ENCODE results near the gene GATAD2A.

GATAD2A gene

DNA sequence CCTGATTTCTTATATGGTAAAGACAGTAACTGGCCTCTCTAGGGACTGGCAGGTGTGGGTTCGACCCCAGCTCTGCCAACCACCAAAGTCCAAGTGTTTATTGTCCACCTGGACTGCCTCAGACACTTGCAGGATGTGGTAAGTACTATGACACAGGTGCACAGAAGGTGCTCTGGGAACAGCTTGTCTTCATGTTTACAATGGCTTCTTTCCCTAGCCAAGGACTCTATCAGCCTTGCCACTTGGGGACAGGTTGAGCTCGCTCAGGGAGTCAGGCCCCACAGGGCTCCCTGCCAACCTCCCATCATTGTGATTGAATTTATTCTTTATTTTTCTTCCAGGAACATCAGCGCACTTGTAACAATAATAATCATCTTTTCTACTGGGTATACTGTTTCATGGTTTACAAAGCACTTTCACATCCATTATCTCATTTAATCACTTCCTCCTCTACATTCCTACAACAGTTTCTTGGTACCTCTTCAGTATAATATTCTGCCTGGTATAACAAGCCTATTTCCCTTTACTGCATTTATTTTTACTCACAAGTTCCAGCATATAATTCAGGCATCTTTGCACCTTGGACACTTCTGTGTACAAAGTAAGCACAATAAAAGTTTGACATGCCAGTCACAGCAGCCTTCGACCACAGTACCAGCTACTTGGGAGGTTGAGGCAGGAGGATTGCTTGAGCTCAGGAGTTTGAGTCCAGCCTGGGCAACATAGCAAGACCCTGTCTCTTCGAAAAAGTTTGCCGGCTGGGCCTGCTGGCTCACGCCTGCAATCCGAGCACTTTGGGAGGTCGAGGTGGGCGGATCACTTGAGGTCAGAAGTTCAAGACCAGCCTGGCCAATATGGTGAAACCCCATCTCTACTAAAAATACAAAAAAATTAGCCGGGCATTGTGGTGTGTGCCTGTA, 24.2 kb upstream of the GATAD2A start:
- TF ChIP-seq ZNF274 (IDR thresholded peaks at IDR 0.05; ENCODE audit: low read depth, low read length) (no peak), SUZ12 (IDR thresholded peaks at IDR 0.05; ENCODE audit: extremely low read depth, insufficient read depth, insufficient read length) (no peak), YY1 (IDR thresholded peaks at IDR 0.05; ENCODE audit: insufficient read depth, insufficient read length) (no peak)
- Histone ChIP-seq H3K27me3 (ENCODE audit: insufficient read depth, insufficient read length) (no peaks in the 10 kb centered on the region), H3K9ac (ENCODE audit: insufficient read length, low read depth) (no peak overlapping the region), H3K36me3 (ENCODE audit: insufficient read depth, insufficient read length, low read length) (no peaks in the 10 kb centered on the region), H3K4me1 (ENCODE audit: insufficient read depth, insufficient read length) (no peaks in the 10 kb centered on the region), H3K4me3 (ENCODE audit: insufficient read length, low read depth) (no peak overlapping the region), H3K9me3 (ENCODE audit: insufficient read depth, low read length) (peaks cover 11% of the 10 kb centered on the region; the same call in 1 of the 2 replicates)
- DNase-seq (ENCODE audit: low read depth, low spot score) = no peak

- Histone ChIP-seq H3K9me3 (ENCODE audit: insufficient read depth, low read length) (peaks cover 11% of the 10 kb centered on the region; the same call in 1 of the 2 replicates), H3K36me3 (ENCODE audit: insufficient read depth, insufficient read length, low read length) (no peaks in the 10 kb centered on the region), H3K4me3 (ENCODE audit: insufficient read length, low read depth) (no peak overlapping the region), H3K4me1 (ENCODE audit: insufficient read depth, insufficient read length) (no peaks in the 10 kb centered on the region), H3K27me3 (ENCODE audit: insufficient read depth, insufficient read length) (no peaks in the 10 kb centered on the region), H3K9ac (ENCODE audit: insufficient read length, low read depth) (no peak overlapping the region)
- TF ChIP-seq SUZ12 (IDR thresholded peaks at IDR 0.05; ENCODE audit: extremely low read depth, insufficient read depth, insufficient read length) = no peak
- no peak for TF ChIP-seq ZNF274 (IDR thresholded peaks at IDR 0.05; ENCODE audit: low read depth, low read length)
- no peak for TF ChIP-seq YY1 (IDR thresholded peaks at IDR 0.05; ENCODE audit: insufficient read depth, insufficient read length)
- no peak for DNase-seq (ENCODE audit: low read depth, low spot score)
Measured at GRCh38 chr19:19382118-19382517, 23.4 kb upstream of the GATAD2A start.

GRCh38 chr19:19384486-19384885, 21.0 kb upstream of the GATAD2A start:
- no peak for TF ChIP-seq ZNF274 (IDR thresholded peaks at IDR 0.05; ENCODE audit: low read depth, low read length)
- TF ChIP-seq YY1 (IDR thresholded peaks at IDR 0.05; ENCODE audit: insufficient read depth, insufficient read length) = no peak
- no peak for TF ChIP-seq SUZ12 (IDR thresholded peaks at IDR 0.05; ENCODE audit: extremely low read depth, insufficient read depth, insufficient read length)
- Histone ChIP-seq H3K4me1 (ENCODE audit: insufficient read depth, insufficient read length) (peaks cover 4% of the 10 kb centered on the region), H3K9me3 (ENCODE audit: insufficient read depth, low read length) (peaks cover 11% of the 10 kb centered on the region; the same call in 1 of the 2 replicates), H3K36me3 (ENCODE audit: insufficient read depth, insufficient read length, low read length) (peaks cover 9% of the 10 kb centered on the region), H3K9ac (ENCODE audit: insufficient read length, low read depth) (peak overlapping the region; percentile 33), H3K27me3 (ENCODE audit: insufficient read depth, insufficient read length) (no peaks in the 10 kb centered on the region), H3K4me3 (ENCODE audit: insufficient read length, low read depth) (no peak overlapping the region)
- DNase-seq (ENCODE audit: low read depth, low spot score) = no peak

DNA sequence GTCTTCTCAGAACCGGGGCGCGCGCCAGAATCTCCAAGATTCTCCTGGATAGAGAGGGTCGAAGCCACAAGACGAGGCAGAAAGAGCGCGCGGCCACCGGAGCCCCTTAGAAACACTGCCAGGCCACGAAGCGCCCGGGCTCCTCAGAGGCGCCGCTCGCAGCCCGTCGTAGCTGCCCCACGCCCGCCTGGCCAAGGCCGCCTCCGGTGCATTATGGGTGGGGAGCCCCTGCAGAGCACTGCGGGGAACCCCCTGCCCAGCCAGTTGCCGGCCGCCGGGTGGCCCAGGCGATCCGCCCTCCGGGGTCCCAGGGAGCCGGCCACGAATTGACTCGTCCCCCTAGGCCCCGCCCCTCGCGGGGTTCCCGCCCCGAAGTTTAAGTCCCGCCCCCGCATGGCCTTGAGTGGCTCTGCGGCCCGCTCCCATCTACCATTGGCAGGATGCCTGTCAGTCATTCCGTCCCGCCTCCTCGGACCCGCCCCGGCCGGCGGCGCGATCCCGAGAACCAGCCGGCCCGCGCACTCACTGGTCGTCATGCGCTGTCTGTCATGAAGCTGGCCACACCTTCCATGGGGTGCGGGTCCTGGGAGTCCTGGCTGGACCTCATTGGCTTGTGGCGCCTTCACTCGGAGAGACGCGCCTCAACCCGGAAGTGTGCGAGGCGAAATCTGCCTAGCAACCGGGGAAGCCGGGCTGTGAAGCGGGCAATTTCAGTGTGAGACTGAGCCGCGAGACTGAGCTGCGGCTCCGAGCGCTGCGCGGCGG, 20.2 kb upstream of the GATAD2A start:
- TF ChIP-seq YY1 (IDR thresholded peaks at IDR 0.05; ENCODE audit: insufficient read depth, insufficient read length) = no peak
- no peak for TF ChIP-seq SUZ12 (IDR thresholded peaks at IDR 0.05; ENCODE audit: extremely low read depth, insufficient read depth, insufficient read length)
- no peak for TF ChIP-seq ZNF274 (IDR thresholded peaks at IDR 0.05; ENCODE audit: low read depth, low read length)
- peak; percentile 99 for DNase-seq (ENCODE audit: low read depth, low spot score)

DNA sequence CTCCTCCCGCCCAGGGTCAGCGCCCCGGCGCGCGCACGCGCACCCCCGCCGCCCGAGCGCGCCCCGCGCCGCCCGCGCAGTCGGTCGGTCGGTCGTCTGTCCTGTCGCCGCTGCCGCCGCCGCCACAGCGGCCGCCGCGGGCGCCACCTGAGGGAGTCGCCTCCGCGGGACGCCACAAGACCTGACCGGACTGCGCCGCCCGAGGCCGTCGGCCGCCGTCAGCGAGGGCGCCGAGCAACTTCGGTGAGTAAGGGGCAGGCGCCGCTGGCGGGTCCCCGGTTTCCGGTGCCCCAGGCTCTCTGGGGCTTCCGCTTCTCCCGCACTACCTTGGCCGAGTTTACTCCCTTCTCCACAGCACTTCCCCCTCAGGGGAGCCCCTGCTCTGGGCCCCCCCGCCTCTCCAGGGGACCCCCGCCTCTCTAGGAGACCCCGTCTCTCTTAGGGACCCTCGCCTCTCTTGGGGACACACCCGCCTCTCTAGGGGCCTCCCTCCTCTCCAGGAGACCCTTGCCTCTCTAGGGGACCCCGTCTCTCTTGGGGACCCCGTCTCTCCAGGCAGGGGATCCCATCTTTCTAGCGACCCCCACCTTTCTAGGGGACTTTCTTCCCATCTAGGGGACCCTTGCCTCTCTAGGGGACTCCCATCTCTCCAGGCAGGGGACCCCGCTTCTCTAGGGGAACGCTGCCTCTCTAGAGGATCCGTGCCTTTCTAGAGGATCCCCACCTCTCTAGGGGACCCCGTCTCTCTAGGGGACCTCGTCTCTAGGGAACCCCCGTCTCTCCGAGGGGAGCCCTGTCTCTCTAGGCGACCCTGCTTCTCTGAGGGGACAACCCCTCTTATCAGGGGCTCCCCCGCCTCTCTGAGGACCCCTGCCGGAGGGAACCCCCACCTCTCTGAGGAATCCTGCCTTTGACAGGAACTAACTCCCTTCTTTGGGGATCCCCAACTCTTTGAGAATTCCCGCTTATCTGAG, 19.3 kb upstream of the GATAD2A start:
- DNase-seq (ENCODE audit: low read depth, low spot score) = no peak
- Histone ChIP-seq H3K9me3 (ENCODE audit: insufficient read depth, low read length) (peaks cover 11% of the 10 kb centered on the region; the same call in 1 of the 2 replicates), H3K9ac (ENCODE audit: insufficient read length, low read depth) (peak overlapping the region; percentile 87)

More for the DNA sequence above, 20.2 kb upstream of the GATAD2A start:
- Histone ChIP-seq H3K9ac (ENCODE audit: insufficient read length, low read depth) (peak overlapping the region; percentile 87), H3K36me3 (ENCODE audit: insufficient read depth, insufficient read length, low read length) (peaks cover 12% of the 10 kb centered on the region), H3K9me3 (ENCODE audit: insufficient read depth, low read length) (peaks cover 11% of the 10 kb centered on the region; the same call in 1 of the 2 replicates), H3K4me3 (ENCODE audit: insufficient read length, low read depth) (peak overlapping the region; percentile 88), H3K4me1 (ENCODE audit: insufficient read depth, insufficient read length) (peaks cover 4% of the 10 kb centered on the region), H3K27me3 (ENCODE audit: insufficient read depth, insufficient read length) (no peaks in the 10 kb centered on the region)

DNA sequence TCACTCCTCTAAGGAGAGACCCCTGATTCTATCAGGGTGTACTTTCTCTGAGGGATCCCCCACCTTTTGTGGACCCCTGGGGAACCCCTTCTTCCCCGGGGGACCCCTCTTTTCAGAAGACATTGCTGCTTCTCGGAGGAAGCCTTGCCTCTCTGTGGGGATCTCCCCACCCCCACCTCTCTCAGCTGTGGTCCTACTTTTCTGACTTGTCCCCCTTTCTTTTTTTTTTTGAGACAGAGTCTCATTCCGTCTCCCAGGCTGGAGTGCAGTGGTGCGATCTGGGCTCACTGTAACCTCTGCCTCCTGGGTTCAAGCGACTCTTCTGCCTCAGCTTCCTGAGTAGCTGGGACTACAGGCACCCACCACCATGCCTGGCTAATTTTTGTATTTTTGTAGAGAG, 18.4 kb upstream of the GATAD2A start:
- Histone ChIP-seq H3K27me3 (ENCODE audit: insufficient read depth, insufficient read length) (no peaks in the 10 kb centered on the region), H3K9ac (ENCODE audit: insufficient read length, low read depth) (peak overlapping the region; percentile 87), H3K4me1 (ENCODE audit: insufficient read depth, insufficient read length) (peaks cover 7% of the 10 kb centered on the region), H3K4me3 (ENCODE audit: insufficient read length, low read depth) (peak overlapping the region; percentile 88), H3K9me3 (ENCODE audit: insufficient read depth, low read length) (peaks cover 11% of the 10 kb centered on the region; the same call in 1 of the 2 replicates), H3K36me3 (ENCODE audit: insufficient read depth, insufficient read length, low read length) (peaks cover 17% of the 10 kb centered on the region)
- DNase-seq (ENCODE audit: low read depth, low spot score) = no peak
- TF ChIP-seq YY1 (IDR thresholded peaks at IDR 0.05; ENCODE audit: insufficient read depth, insufficient read length) (no peak), ZNF274 (IDR thresholded peaks at IDR 0.05; ENCODE audit: low read depth, low read length) (no peak), SUZ12 (IDR thresholded peaks at IDR 0.05; ENCODE audit: extremely low read depth, insufficient read depth, insufficient read length) (no peak)

More for the DNA sequence above, 19.3 kb upstream of the GATAD2A start:
- H3K4me3 ChIP-seq (ENCODE audit: insufficient read length, low read depth) = peak overlapping the region; percentile 88
- H3K4me1 ChIP-seq (ENCODE audit: insufficient read depth, insufficient read length) = peaks cover 7% of the 10 kb centered on the region
- no peak for TF ChIP-seq SUZ12 (IDR thresholded peaks at IDR 0.05; ENCODE audit: extremely low read depth, insufficient read depth, insufficient read length)
- TF ChIP-seq ZNF274 (IDR thresholded peaks at IDR 0.05; ENCODE audit: low read depth, low read length) = no peak
- no peak for TF ChIP-seq YY1 (IDR thresholded peaks at IDR 0.05; ENCODE audit: insufficient read depth, insufficient read length)
- H3K36me3 ChIP-seq (ENCODE audit: insufficient read depth, insufficient read length, low read length) = peaks cover 17% of the 10 kb centered on the region
- no peaks in the 10 kb centered on the region for H3K27me3 ChIP-seq (ENCODE audit: insufficient read depth, insufficient read length)

Measured in NT2/D1 (cell line).